ENCODE data around the gene NRL. TPM values are rescaled to one million over a fixed set of nuclear protein-coding genes. Genes with fewer than 3 reads are reported as not detected.
"Not testable (repeated sequence)": the region's sequence is repeated elsewhere in the genome, so short reads cannot be mapped to it uniquely, and the experiment has no call there.

The NRL gene
- total RNA-seq, 1 donor from 2014 or later = 1.2 TPM

- no peak for DNase-seq (ENCODE audit: low spot score in 2 of 2)
- no peak for FAIRE-seq
These were observed 15.6 kb upstream of the NRL start, which contains the start of gene FITM1 for GRCh38 chr14:24130380-24130716. TSS of gene FITM1 (plus strand) at chr14:24130659. CDS start at chr14:24131564, 905 bp downstream.

GRCh38 chr14:24129410-24129998 is 14.8 kb upstream of the NRL start:
- DNase-seq (ENCODE audit: low spot score in 2 of 2) (no peak), FAIRE-seq (no peak)

- no peak for DNase-seq (ENCODE audit: low spot score in 2 of 2)
- FAIRE-seq = no peak
These were observed 12.9 kb upstream of the NRL start for GRCh38 chr14:24127673-24128072.

GRCh38 chr14:24126939-24127338 is 12.2 kb upstream of the NRL start:
- DNase-seq (ENCODE audit: low spot score in 2 of 2) (no peak), FAIRE-seq (no peak)

GRCh38 chr14:24123424-24124417 is 9.0 kb upstream of the NRL start:
- DNase-seq (ENCODE audit: low spot score in 2 of 2) = no peak
- FAIRE-seq = no peak

GRCh38 chr14:24122898-24123297 is 8.1 kb upstream of the NRL start:
- FAIRE-seq = no peak

GRCh38 chr14:24122416-24122815 is 7.7 kb upstream of the NRL start:
- DNase-seq (ENCODE audit: low spot score in 2 of 2) (no peak), FAIRE-seq (no peak)

More at GRCh38 chr14:24122898-24123297, 8.1 kb upstream of the NRL start:
- no peak for DNase-seq (ENCODE audit: low spot score in 2 of 2)

- no peak for FAIRE-seq
- no peak for DNase-seq (ENCODE audit: low spot score in 2 of 2)
These were observed 6.5 kb upstream of the NRL start for GRCh38 chr14:24121210-24121609.

- FAIRE-seq = no peak
- DNase-seq (ENCODE audit: low spot score in 2 of 2) = no peak
These were observed 4.9 kb upstream of the NRL start for GRCh38 chr14:24119691-24120090.

GRCh38 chr14:24117179-24117578 is 2.4 kb upstream of the NRL start:
- DNase-seq (ENCODE audit: low spot score in 2 of 2) = no peak
- no peak for FAIRE-seq

GRCh38 chr14:24116128-24116814 is 1.5 kb upstream of the NRL start:
- no peak for FAIRE-seq
- no peak for DNase-seq (ENCODE audit: low spot score in 2 of 2)

GRCh38 chr14:24115422-24116127 is 826 bp upstream of the NRL start:
- no peak for FAIRE-seq

GRCh38 chr14:24113801-24114531 is 783 bp downstream of the NRL start:
- DNase-seq (ENCODE audit: low spot score in 2 of 2) = peak; percentile 72 to 73
- no peak for FAIRE-seq

More at GRCh38 chr14:24115422-24116127, 826 bp upstream of the NRL start:
- DNase-seq (ENCODE audit: low spot score in 2 of 2) = no peak

- FAIRE-seq (no peak), DNase-seq (ENCODE audit: low spot score in 2 of 2) (no peak)
These were observed 1.4 kb downstream of the NRL start for GRCh38 chr14:24113379-24113800.

GRCh38 chr14:24110523-24110922 is 4.2 kb downstream of the NRL start:
- FAIRE-seq (no peak), DNase-seq (ENCODE audit: low spot score in 2 of 2) (no peak)

- no peak for DNase-seq (ENCODE audit: low spot score in 2 of 2)
- FAIRE-seq = no peak
These were observed 4.7 kb downstream of the NRL start for GRCh38 chr14:24110060-24110459.

- DNase-seq (ENCODE audit: low spot score in 2 of 2) (no peak), FAIRE-seq (no peak)
These were observed 6.3 kb downstream of the NRL start for GRCh38 chr14:24108336-24108874.

GRCh38 chr14:24106672-24107271 is 8.0 kb downstream of the NRL start:
- DNase-seq (ENCODE audit: low spot score in 2 of 2) (no peak), FAIRE-seq (no peak)

GRCh38 chr14:24105609-24106239 is 9.0 kb downstream of the NRL start:
- not testable (repeated sequence) for FAIRE-seq

More at GRCh38 chr14:24105609-24106239, 9.0 kb downstream of the NRL start:
- not testable (repeated sequence) for DNase-seq (ENCODE audit: low spot score in 2 of 2)
